ENCODE measurements around the gene SUFU. TPM values are rescaled to one million over a fixed set of nuclear protein-coding genes. Genes with fewer than 3 reads are reported as not detected.
A peak's percentile ranks its signal among the peaks of the same experiment; 100 is the strongest.

The SUFU gene
- total and polyA plus RNA-seq, 2 of the 13 experiments (the other 11 are each of a cell fraction or from before 2014, with no cell fraction given) = 2.9 to 5.5 TPM

DNA sequence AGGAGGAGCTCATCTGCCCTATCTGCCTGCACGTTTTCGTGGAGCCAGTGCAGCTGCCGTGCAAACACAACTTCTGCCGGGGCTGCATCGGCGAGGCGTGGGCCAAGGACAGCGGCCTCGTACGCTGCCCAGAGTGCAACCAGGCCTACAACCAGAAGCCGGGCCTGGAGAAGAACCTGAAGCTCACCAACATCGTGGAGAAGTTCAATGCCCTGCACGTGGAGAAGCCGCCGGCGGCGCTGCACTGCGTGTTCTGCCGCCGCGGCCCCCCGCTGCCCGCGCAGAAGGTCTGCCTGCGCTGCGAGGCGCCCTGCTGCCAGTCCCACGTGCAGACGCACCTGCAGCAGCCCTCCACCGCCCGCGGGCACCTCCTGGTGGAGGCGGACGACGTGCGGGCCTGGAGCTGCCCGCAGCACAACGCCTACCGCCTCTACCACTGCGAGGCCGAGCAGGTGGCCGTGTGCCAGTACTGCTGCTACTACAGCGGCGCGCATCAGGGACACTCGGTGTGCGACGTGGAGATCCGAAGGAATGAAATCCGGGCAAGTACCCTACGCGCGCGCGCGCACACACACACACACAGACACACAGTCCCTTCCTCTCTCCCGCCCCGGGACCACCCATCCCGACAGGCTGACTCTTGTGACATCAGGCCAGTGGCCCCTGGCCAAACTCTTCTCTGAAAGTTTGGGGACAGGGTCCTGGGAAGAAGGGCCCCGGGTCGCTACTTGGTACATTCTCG is 141.0 kb downstream of the SUFU start (continued):
- TF ChIP-seq, protein P1, sequence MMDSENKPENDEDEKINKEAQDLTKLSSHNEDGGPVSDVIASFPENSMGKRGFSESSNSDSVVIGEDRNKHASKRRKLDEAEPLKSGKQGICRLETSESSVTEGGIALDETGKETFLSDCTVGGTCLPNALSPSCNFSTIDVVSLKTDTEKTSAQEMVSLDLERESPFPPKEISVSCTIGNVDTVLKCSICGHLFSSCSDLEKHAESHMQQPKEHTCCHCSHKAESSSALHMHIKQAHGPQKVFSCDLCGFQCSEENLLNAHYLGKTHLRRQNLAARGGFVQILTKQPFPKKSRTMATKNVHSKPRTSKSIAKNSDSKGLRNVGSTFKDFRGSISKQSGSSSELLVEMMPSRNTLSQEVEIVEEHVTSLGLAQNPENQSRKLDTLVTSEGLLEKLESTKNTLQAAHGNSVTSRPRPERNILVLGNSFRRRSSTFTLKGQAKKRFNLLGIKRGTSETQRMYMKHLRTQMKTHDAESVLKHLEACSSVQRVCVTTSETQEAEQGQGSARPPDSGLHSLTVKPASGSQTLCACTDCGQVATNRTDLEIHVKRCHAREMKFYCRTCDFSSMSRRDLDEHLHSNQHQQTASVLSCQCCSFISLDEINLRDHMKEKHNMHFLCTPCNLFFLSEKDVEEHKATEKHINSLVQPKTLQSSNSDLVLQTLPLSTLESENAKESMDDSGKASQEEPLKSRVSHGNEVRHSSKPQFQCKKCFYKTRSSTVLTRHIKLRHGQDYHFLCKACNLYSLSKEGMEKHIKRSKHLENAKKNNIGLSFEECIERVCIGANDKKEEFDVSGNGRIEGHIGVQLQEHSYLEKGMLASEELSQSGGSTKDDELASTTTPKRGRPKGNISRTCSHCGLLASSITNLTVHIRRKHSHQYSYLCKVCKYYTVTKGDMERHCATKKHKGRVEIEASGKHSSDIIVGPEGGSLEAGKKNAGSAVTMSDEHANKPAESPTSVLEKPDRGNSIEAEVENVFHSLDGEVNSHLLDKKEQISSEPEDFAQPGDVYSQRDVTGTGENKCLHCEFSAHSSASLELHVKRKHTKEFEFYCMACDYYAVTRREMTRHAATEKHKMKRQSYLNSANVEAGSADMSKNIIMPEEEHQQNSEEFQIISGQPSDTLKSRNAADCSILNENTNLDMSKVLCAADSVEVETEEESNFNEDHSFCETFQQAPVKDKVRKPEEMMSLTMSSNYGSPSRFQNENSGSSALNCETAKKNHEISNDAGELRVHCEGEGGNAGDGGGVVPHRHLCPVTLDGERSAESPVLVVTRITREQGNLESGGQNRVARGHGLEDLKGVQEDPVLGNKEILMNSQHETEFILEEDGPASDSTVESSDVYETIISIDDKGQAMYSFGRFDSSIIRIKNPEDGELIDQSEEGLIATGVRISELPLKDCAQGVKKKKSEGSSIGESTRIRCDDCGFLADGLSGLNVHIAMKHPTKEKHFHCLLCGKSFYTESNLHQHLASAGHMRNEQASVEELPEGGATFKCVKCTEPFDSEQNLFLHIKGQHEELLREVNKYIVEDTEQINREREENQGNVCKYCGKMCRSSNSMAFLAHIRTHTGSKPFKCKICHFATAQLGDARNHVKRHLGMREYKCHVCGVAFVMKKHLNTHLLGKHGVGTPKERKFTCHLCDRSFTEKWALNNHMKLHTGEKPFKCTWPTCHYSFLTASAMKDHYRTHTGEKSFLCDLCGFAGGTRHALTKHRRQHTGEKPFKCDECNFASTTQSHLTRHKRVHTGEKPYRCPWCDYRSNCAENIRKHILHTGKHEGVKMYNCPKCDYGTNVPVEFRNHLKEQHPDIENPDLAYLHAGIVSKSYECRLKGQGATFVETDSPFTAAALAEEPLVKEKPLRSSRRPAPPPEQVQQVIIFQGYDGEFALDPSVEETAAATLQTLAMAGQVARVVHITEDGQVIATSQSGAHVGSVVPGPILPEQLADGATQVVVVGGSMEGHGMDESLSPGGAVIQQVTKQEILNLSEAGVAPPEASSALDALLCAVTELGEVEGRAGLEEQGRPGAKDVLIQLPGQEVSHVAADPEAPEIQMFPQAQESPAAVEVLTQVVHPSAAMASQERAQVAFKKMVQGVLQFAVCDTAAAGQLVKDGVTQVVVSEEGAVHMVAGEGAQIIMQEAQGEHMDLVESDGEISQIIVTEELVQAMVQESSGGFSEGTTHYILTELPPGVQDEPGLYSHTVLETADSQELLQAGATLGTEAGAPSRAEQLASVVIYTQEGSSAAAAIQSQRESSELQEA (CRISPR knock-in tag; IDR thresholded peaks at IDR 0.05; ENCODE audit: not compliant biosample characterization) = peak; percentile 19
- TF ChIP-seq ZNF839 (CRISPR knock-in tag; IDR thresholded peaks at IDR 0.05; ENCODE audit: borderline replicate concordance) (peak; percentile 87), ELF3 (CRISPR knock-in tag; IDR thresholded peaks at IDR 0.05) (peak; percentile 42; the same call in 1 of the 2 replicates), ZNF234 (CRISPR knock-in tag; conservative IDR thresholded peaks at IDR 0.05) (peak; percentile 98), ZNF550 (CRISPR knock-in tag; IDR thresholded peaks at IDR 0.05; ENCODE audit: borderline replicate concordance) (no peak), WIZ (CRISPR knock-in tag; IDR thresholded peaks at IDR 0.05) (no peak; the same call in 1 of the 2 replicates), RFX3 (CRISPR knock-in tag; IDR thresholded peaks at IDR 0.05) (no peak), ZNF569 (CRISPR knock-in tag; IDR thresholded peaks at IDR 0.05; ENCODE audit: borderline replicate concordance) (no peak), POLR2A (IDR thresholded peaks at IDR 0.05; ENCODE audit: insufficient read depth in 1 of 2, low read depth in 2 of 2, low read length in 2 of 2) (0 out of 4 replicates have a peak, but pooled peaks of 1 of the 2 experiments have one; percentile 10), NCOA2 (CRISPR knock-in tag; IDR thresholded peaks at IDR 0.05) (0 out of 2 replicates have a peak, but pooled peaks have one; percentile 1), ZNF274 (CRISPR knock-in tag; IDR thresholded peaks at IDR 0.05) (peak; percentile 95; the same call in 1 of the 2 replicates), RXRB (CRISPR knock-in tag; IDR thresholded peaks at IDR 0.05; ENCODE audit: borderline replicate concordance) (peak; percentile 69; the same call in 1 of the 2 replicates), GLMP (CRISPR knock-in tag; IDR thresholded peaks at IDR 0.05; ENCODE audit: borderline replicate concordance) (no peak; the same call in 1 of the 2 replicates), ZNF737 (CRISPR knock-in tag; IDR thresholded peaks at IDR 0.05; ENCODE audit: borderline replicate concordance) (peak; percentile 58; the same call in 1 of the 2 replicates), GABPB1 (CRISPR knock-in tag; IDR thresholded peaks at IDR 0.05) (peak; percentile 77), CBX5 (CRISPR knock-in tag; IDR thresholded peaks at IDR 0.05; ENCODE audit: borderline replicate concordance) (0 out of 2 replicates have a peak, but pooled peaks have one; percentile 41)
- TF ChIP-seq, protein P2, sequence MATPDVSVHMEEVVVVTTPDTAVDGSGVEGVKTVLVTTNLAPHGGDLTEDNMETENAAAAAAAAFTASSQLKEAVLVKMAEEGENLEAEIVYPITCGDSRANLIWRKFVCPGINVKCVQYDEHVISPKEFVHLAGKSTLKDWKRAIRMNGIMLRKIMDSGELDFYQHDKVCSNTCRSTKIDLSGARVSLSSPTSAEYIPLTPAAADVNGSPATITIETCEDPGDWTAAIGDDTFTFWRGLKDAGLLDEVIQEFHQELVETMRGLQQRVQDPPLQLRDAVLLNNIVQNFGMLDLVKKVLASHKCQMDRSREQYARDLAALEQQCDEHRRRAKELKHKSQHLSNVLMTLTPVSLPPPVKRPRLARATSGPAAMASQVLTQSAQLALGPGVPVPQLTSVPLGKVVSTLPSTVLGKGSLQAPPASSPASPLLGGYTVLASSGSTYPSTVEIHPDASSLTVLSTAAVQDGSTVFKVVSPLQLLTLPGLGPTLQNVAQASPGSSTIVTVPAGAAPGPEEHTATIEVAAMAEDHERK (CRISPR knock-in tag; IDR thresholded peaks at IDR 0.05; ENCODE audit: low read depth) = no peak
- TF ChIP-seq, protein P3, sequence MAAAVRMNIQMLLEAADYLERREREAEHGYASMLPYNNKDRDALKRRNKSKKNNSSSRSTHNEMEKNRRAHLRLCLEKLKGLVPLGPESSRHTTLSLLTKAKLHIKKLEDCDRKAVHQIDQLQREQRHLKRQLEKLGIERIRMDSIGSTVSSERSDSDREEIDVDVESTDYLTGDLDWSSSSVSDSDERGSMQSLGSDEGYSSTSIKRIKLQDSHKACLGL (CRISPR knock-in tag; IDR thresholded peaks at IDR 0.05) = peak; percentile 98

All from HepG2 (cell line).